GF-D8 (cell line): ENCODE results near the gene EIF6.
A peak's percentile ranks its signal among the peaks of the same experiment; 100 is the strongest.
"Not testable (repeated sequence)": the region's sequence is repeated elsewhere in the genome, so short reads cannot be mapped to it uniquely, and the experiment has no call there.

Experiments used
- DNase-seq: peaks from one replicate; lab custom pipeline; 2025; lab: John Stamatoyannopoulos, UW

The EIF6 gene

GRCh38 chr20:35284267-35284991, at the start of gene EIF6:
Gene EIF6 (minus strand): TSS chr20:35284772. CDS start chr20:35284487, 285 bp downstream.
- peak; percentile 64 for DNase-seq

GRCh38 chr20:35333606-35334005, 49.0 kb upstream of the EIF6 start:
- DNase-seq, result no peak

GRCh38 chr20:35332540-35333200, 48.1 kb upstream of the EIF6 start:
- DNase-seq, result no peak

GRCh38 chr20:35329435-35330139, 45.0 kb upstream of the EIF6 start:
- no peak for DNase-seq

- DNase-seq, result no peak
Observed at GRCh38 chr20:35328689-35329088, 44.1 kb upstream of the EIF6 start.

- DNase-seq, result no peak
Observed at GRCh38 chr20:35328095-35328685, 43.6 kb upstream of the EIF6 start.

GRCh38 chr20:35327074-35327976, 42.8 kb upstream of the EIF6 start:
- no peak for DNase-seq

GRCh38 chr20:35326740-35327073, 42.1 kb upstream of the EIF6 start:
- no peak for DNase-seq

GRCh38 chr20:35326021-35326739, 41.6 kb upstream of the EIF6 start:
- DNase-seq, result no peak

GRCh38 chr20:35325401-35325800, 40.8 kb upstream of the EIF6 start:
- DNase-seq, result no peak

GRCh38 chr20:35320396-35321126, 36.0 kb upstream of the EIF6 start:
- no peak for DNase-seq

GRCh38 chr20:35319871-35320197, 35.3 kb upstream of the EIF6 start:
- DNase-seq, result no peak

GRCh38 chr20:35319192-35319870, 34.8 kb upstream of the EIF6 start:
- DNase-seq, result no peak

GRCh38 chr20:35318502-35319157, 34.1 kb upstream of the EIF6 start:
- no peak for DNase-seq

- DNase-seq, result no peak
Observed at GRCh38 chr20:35317416-35318210, 33.0 kb upstream of the EIF6 start.

- DNase-seq, result no peak
Observed at GRCh38 chr20:35316086-35316485, 31.5 kb upstream of the EIF6 start.

- not testable (repeated sequence) for DNase-seq
Observed at GRCh38 chr20:35315632-35316020, 31.1 kb upstream of the EIF6 start.

GRCh38 chr20:35314816-35315631, 30.5 kb upstream of the EIF6 start:
- DNase-seq, result peak; percentile 25
